NT2/D1 (cell line): Measurements from ENCODE around the gene CRYL1.

Experiments used
- SUZ12 ChIP-seq: IDR thresholded peaks from 2 replicates; pipeline ENCODE4 v1.6.1; 2011; ENCODE audit not compliant: insufficient read length, insufficient read depth; ENCODE audit errors: extremely low read depth
- YY1 ChIP-seq: IDR thresholded peaks from 2 replicates; pipeline ENCODE4 v1.6.1; 2011; ENCODE audit not compliant: insufficient read length, insufficient read depth

- TF ChIP-seq YY1 (no peak), SUZ12 (no peak)
Measured at GRCh38 chr13:20390526-20391175, 135.0 kb downstream of the CRYL1 start.
